Measurements from ENCODE around the gene DYNC2H1. TPM values are rescaled to one million over a fixed set of nuclear protein-coding genes. Genes with fewer than 3 reads are reported as not detected.

The DYNC2H1 gene
- polyA plus RNA-seq, 3 donors from 2014 or later, result 0.93 to 2.0 (median 1.0) TPM

DNA sequence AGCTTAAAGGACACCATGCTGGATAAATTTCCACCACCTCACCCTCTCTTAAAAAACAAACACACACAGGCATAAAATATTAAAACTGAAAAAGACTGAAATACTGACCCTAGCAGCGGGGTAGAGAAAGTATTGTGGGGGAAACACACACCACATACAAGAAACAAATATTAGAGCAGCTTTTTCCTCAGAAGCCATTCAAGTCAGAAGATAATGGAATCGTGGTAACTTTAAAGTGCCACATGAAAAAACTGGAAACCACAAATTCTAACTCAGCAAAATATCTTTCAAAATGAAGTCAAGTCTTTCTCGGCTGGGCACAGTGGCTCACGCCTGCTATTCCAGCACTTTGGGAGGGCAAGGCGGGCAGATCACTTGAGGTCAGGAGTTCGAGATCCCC, 223.2 kb downstream of the DYNC2H1 start:
- H3K36me3 Mint-ChIP-seq, result no peaks in the 10 kb centered on the region
- H3K4me3 Mint-ChIP-seq, result no peak overlapping the region
- H3K27ac Mint-ChIP-seq, result no peak overlapping the region
- no peak for DNase-seq
- peaks cover 0 to 4% (median 1%) of the 10 kb centered on the region in 3 donors for H3K27me3 Mint-ChIP-seq (ENCODE audit: low read depth in 3 of 3)
- no peaks in the 10 kb centered on the region for H3K9me3 Mint-ChIP-seq
- no peaks in the 10 kb centered on the region for H3K4me1 Mint-ChIP-seq

DNA sequence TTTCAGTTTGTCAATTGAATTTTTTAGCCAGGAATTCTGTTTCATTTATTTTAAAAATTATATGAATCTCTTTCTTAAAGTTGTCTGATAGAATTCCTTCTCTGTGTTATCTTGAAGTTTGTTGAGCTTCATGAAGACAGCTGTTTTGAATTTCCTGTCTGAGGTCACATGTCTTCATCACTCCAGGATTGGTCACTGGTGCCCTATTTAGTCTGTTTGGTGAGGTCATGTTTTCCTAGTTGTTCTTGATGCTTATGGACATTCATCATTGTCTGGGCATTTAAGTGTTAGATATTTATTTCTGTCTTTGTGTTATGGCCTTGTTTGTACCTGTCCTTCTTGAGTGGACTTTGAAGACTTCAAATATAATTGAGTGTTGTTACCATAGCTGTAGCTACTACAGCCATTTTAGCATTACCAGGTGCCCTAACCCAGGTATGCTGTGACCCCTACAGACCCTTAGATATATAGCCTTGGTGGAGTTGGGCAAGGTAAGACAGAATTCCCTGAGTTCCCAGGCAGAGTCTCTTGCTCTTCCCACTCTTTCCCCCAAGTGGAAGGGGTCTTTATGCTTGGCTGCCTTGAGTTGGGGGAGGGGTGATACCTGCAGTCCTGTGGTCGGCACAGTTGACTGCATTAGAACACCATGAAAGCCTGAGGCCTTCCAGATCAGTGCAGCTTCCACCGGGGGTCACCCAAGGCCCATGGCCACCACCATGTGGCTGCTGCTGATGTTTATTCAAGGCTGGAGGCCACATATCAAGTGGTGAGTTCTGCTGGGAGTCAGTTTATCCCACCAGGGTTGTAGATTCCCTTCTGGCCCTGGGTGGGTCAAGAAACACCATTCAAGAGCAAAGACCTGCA, 229.6 kb downstream of the DYNC2H1 start:
- Mint-ChIP-seq H3K36me3 (peaks cover 0 to 7% (median 0%) of the 10 kb centered on the region in 3 donors), H3K9me3 (peaks cover 0 to 3% (median 0%) of the 10 kb centered on the region in 6 donors), H3K4me1 (no peaks in the 10 kb centered on the region), H3K27me3 (ENCODE audit: low read depth in 3 of 3) (peaks cover 0 to 2% (median 2%) of the 10 kb centered on the region in 3 donors), H3K27ac (no peak overlapping the region), H3K4me3 (no peak overlapping the region)
- DNase-seq, result no peak

DNA sequence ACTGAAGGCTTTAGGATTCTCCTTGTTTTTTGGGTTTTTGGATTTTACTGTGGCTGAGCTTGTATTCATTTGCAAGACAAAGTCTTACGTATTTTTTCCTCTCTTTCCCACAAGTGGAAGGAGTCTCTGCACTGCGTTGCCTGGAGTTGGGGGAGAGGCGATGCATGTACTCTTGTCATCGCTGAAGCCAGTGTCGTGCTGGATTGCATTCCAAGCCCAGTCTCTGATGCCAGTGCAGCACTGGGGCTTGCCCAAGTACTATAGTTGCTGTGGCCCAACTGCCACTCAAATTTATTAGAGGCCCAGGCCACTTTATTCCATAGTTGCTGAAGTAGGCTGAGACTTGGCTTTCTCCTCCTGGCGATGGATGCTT, 230.2 kb downstream of the DYNC2H1 start:
- DNase-seq, result no peak
- H3K9me3 Mint-ChIP-seq, result peaks cover 0 to 3% (median 0%) of the 10 kb centered on the region in 6 donors
- peaks cover 0 to 7% (median 0%) of the 10 kb centered on the region in 3 donors for H3K36me3 Mint-ChIP-seq
- H3K27me3 Mint-ChIP-seq (ENCODE audit: low read depth in 3 of 3), result peaks cover 0 to 2% (median 2%) of the 10 kb centered on the region in 3 donors
- no peak overlapping the region for H3K27ac Mint-ChIP-seq
- no peak overlapping the region for H3K4me3 Mint-ChIP-seq
- H3K4me1 Mint-ChIP-seq, result no peaks in the 10 kb centered on the region

DNA sequence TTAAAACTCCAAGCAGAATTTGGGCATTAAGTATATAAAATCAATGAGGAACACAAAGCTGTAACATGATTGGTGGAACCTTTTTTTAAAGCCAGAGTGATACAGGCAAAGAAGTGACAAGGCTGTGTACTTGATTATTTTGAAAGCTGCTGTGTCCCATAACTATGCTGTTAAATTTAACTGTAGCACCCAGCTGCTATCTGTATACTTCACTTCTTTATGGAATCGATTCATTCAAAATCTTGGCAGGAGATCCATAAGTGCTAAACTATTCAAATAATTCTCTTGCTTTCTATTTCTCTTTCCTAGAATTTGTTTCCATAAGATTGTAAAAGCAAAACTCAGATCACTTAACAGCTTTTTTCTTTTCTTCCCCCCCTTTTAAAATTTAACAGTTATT, 231.7 kb downstream of the DYNC2H1 start:
- Mint-ChIP-seq H3K9me3 (peaks cover 0 to 3% (median 0%) of the 10 kb centered on the region in 6 donors), H3K27ac (no peak overlapping the region), H3K27me3 (ENCODE audit: low read depth in 3 of 3) (peaks cover 0 to 2% (median 2%) of the 10 kb centered on the region in 3 donors), H3K4me3 (no peak overlapping the region), H3K4me1 (no peaks in the 10 kb centered on the region), H3K36me3 (peaks cover 0 to 7% (median 0%) of the 10 kb centered on the region in 3 donors)
- no peak for DNase-seq

DNA sequence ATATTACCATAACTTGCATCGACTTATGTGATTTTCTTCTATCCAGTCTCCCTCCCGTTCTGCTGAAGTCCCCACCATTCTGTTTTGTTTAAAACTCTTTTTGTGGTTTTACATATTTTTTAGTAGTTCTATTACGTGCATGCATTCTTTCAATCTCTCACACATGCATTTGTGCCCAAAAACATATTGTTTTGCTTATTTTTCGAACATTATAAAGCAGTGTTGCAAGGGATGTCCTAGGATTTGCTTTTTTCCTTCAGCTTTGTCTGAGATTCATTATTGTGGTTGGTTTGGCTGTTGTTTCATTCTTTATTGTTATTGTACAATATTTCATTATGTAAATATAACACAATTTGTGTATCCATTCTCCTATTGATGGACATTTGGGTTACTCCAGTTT, 235.7 kb downstream of the DYNC2H1 start:
- no peak for DNase-seq
- Mint-ChIP-seq H3K9me3 (no peaks in the 10 kb centered on the region), H3K36me3 (peaks cover 0 to 2% (median 0%) of the 10 kb centered on the region in 3 donors), H3K4me3 (no peak overlapping the region), H3K4me1 (no peaks in the 10 kb centered on the region), H3K27me3 (ENCODE audit: low read depth in 3 of 3) (peaks cover 0 to 2% (median 0%) of the 10 kb centered on the region in 3 donors), H3K27ac (no peak overlapping the region)

DNA sequence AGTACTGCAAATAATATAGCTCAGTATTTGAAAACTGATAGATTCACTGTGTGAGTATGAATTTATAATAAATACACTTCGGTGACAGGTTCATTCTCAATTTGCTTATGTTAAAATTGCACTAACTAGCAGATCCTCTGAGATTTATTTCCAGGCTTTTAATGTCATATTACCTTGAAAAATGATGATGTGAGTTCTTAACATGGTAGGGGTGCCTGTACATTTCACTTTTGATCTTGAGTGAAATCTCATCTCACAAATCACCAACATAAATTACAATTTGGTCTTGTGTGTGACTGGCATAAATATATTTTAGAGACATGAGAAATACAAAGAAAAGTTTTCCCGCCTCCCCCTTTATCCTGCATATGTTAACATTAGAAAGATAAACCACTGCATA, 240.4 kb downstream of the DYNC2H1 start:
- H3K9me3 Mint-ChIP-seq, result peaks cover 0 to 4% (median 1%) of the 10 kb centered on the region in 6 donors
- no peaks in the 10 kb centered on the region for H3K4me1 Mint-ChIP-seq
- no peaks in the 10 kb centered on the region for H3K27me3 Mint-ChIP-seq (ENCODE audit: low read depth in 3 of 3)
- no peak overlapping the region for H3K27ac Mint-ChIP-seq
- no peak for DNase-seq
- H3K4me3 Mint-ChIP-seq, result no peak overlapping the region
- peaks cover 0 to 4% (median 0%) of the 10 kb centered on the region in 3 donors for H3K36me3 Mint-ChIP-seq

DNA sequence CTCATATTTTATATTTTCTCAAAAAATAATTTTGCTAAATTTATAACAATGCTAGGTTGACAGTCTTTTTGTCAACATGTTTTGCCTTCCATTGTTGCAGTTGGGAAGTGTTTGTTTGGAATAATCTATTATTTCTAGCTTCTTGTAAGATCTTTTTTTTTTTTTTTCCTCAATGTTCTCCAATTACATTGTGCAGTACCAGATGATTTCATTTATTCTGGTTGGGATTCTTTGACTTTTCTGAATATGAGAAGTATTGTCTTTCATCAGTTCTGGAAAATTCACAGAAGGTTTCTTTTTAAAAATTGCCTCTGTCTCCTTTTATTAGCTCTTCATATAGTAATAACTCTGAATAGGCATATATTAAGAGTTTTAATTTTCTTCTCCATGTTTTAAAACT, 245.4 kb downstream of the DYNC2H1 start:
- no peak for DNase-seq
- H3K27me3 Mint-ChIP-seq (ENCODE audit: low read depth in 3 of 3), result peaks cover 0 to 2% (median 0%) of the 10 kb centered on the region in 3 donors
- H3K36me3 Mint-ChIP-seq, result peaks cover 0 to 14% (median 5%) of the 10 kb centered on the region in 3 donors
- H3K4me3 Mint-ChIP-seq, result no peak overlapping the region
- peaks cover 0 to 6% (median 1%) of the 10 kb centered on the region in 6 donors for H3K9me3 Mint-ChIP-seq
- no peak overlapping the region for H3K27ac Mint-ChIP-seq
- H3K4me1 Mint-ChIP-seq, result no peaks in the 10 kb centered on the region

DNA sequence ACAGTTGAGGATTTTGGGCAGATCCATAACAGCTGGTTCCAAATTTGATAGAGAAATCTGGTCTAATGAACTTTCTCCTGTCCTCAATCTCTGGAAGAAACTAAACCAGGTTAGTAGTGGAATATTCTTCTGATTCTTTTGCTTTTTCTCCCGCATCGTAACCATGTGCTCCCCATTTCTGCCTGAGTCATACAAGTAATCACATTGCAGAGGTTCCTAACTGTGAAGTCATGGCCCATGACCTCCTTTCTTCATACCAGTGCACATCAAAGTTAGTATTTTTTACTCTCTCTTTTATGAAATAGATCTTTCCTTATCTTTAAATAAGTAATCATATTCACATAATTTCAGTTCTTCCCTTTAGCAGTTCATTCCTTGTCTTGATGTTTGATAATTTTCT, 249.0 kb downstream of the DYNC2H1 start:
- Mint-ChIP-seq H3K36me3 (peaks cover 0 to 18% (median 9%) of the 10 kb centered on the region in 3 donors), H3K27me3 (ENCODE audit: low read depth in 3 of 3) (peaks cover 0 to 2% (median 2%) of the 10 kb centered on the region in 3 donors), H3K4me1 (no peaks in the 10 kb centered on the region), H3K27ac (no peak overlapping the region), H3K9me3 (peaks cover 0 to 4% (median 0%) of the 10 kb centered on the region in 6 donors), H3K4me3 (no peak overlapping the region)
- no peak for DNase-seq

DNA sequence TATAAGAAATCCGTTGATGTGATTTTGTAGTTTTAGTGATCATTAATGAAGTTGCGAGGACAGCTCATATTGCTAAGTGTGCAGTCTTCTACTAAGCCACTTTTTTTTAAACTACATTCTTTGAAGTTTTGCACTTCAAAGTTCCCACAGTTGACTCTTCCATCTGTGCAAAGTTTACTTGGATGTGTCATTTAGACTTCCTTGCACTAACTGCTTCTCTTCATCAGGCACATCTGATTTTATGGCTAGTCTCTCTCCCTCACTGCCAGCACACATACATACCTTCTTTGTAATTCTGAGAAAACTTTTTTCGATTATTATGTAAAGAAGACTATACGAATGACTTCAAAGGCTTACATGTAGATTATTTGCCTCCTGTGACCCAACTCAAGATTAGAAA, 250.0 kb downstream of the DYNC2H1 start:
- Mint-ChIP-seq H3K9me3 (peaks cover 0 to 3% (median 0%) of the 10 kb centered on the region in 6 donors), H3K36me3 (peaks cover 0 to 18% (median 9%) of the 10 kb centered on the region in 3 donors), H3K4me3 (no peak overlapping the region), H3K27me3 (ENCODE audit: low read depth in 3 of 3) (peaks cover 0 to 2% (median 2%) of the 10 kb centered on the region in 3 donors), H3K27ac (no peak overlapping the region), H3K4me1 (no peaks in the 10 kb centered on the region)
- DNase-seq, result no peak

DNA sequence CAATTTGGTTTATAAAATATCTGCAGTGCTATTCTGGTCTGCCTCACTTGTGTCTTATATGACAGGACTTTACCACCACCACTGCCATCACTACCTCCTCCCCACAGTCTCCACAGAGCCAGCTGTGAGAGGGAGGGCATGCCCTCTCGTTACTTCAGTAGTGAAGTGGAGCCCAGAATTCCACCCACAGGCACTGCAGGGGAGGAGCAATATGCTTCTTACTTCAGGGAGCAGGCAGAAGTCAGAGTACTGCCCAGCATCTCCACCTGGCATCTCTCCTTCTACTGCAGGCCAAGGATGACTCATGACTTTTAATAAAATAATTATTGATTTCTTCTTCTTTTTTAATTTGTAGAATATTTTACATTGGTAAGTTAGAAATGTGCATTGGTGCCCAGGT, 255.5 kb downstream of the DYNC2H1 start:
- H3K36me3 Mint-ChIP-seq, result peaks cover 0 to 8% (median 4%) of the 10 kb centered on the region in 3 donors
- H3K4me3 Mint-ChIP-seq, result no peak overlapping the region
- H3K27ac Mint-ChIP-seq, result no peak overlapping the region
- no peak for DNase-seq
- no peaks in the 10 kb centered on the region for H3K4me1 Mint-ChIP-seq
- peaks cover 0 to 2% (median 1%) of the 10 kb centered on the region in 3 donors for H3K27me3 Mint-ChIP-seq (ENCODE audit: low read depth in 3 of 3)
- no peaks in the 10 kb centered on the region for H3K9me3 Mint-ChIP-seq

DNA sequence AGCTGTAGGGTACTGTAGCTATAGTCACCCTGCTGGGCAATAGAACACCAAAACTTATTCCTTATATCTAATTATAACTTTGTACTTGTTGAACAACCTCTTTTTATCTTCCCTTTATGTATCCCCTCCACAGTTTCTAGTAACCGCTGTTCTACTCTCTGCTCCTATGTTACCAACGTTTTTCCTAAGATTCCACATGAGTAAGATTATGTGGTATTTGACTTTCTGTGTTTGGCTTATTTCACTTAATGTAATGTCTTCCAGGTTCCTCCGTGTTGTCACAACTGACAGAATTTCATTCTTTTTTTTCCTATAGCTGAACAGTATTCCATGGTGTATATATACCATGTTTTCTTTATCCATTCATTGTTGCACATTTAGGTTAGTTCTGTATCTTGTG, 258.4 kb downstream of the DYNC2H1 start:
- no peak overlapping the region for H3K4me3 Mint-ChIP-seq
- H3K36me3 Mint-ChIP-seq, result no peaks in the 10 kb centered on the region
- H3K4me1 Mint-ChIP-seq, result no peaks in the 10 kb centered on the region
- no peak for DNase-seq
- peaks cover 0 to 7% (median 6%) of the 10 kb centered on the region in 6 donors for H3K9me3 Mint-ChIP-seq
- H3K27ac Mint-ChIP-seq, result no peak overlapping the region
- peaks cover 0 to 1% (median 0%) of the 10 kb centered on the region in 3 donors for H3K27me3 Mint-ChIP-seq (ENCODE audit: low read depth in 3 of 3)

DNA sequence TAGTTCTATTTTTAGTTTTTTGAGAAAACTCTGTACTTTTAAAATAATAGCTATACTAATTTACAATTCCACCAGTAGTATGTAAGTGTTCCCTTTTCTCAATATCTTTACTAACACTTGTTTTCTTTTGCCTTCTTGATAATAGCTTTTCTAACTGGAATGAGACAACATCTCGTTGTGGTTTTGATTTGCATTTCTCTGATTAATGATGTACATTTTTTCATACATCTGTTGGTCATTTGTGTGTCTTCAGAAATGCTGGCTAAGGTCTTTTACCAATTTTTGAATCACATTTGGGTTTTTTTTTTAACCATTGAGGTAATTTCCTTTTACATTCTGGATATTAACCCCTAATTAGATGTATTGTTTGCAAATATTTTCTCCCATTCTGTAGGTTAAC, 258.9 kb downstream of the DYNC2H1 start:
- Mint-ChIP-seq H3K9me3 (peaks cover 2 to 8% (median 7%) of the 10 kb centered on the region in 6 donors), H3K4me3 (no peak overlapping the region), H3K4me1 (no peaks in the 10 kb centered on the region), H3K27me3 (ENCODE audit: low read depth in 3 of 3) (peaks cover 0 to 1% (median 0%) of the 10 kb centered on the region in 3 donors), H3K27ac (no peak overlapping the region), H3K36me3 (no peaks in the 10 kb centered on the region)
- DNase-seq, result no peak

DNA sequence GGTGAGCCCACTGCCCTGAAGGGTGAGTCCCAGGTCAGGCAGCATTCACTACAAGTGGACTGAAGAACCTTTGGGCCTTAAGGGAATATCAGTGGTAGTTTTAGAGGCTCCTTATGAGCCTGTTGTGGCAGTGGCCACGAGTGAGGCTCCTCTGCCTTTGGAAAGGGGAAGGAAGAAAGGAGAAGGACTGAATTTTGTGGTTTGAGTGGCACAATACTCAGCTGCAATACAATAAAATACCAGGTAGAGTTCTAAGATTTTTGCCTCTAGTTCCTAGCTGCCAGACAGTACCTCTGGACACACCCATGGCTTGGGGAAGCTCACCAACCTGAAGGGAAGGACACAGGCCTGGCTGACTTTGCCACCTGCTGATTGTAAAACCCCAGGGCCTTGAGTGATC, 260.9 kb downstream of the DYNC2H1 start:
- no peak overlapping the region for H3K4me3 Mint-ChIP-seq
- no peak for DNase-seq
- peaks cover 0 to 1% (median 0%) of the 10 kb centered on the region in 3 donors for H3K27me3 Mint-ChIP-seq (ENCODE audit: low read depth in 3 of 3)
- peaks cover 6 to 24% (median 16%) of the 10 kb centered on the region in 6 donors for H3K9me3 Mint-ChIP-seq
- H3K4me1 Mint-ChIP-seq, result no peaks in the 10 kb centered on the region
- peaks cover 0 to 8% (median 4%) of the 10 kb centered on the region in 3 donors for H3K36me3 Mint-ChIP-seq
- no peak overlapping the region for H3K27ac Mint-ChIP-seq

DNA sequence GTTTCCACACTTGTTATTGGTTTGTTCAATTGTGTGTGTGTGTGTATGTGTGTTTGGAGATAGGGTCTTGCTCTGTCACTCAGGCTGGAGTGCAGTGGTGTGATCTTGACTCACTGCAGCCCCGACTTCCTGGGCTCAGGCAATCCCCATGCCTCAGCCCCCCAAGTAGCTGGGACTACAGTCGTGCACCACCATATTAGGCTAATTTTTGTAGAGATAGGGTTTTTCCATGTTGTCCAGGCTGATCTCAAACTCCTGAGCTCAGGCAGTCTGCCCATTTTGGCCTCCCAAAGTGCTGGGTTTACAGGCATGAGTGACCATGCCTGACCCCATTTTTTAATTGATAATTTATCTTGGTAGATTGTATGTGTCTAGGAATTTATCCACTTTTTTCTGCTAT, 263.7 kb downstream of the DYNC2H1 start:
- Mint-ChIP-seq H3K4me3 (no peak overlapping the region), H3K27me3 (ENCODE audit: low read depth in 3 of 3) (peaks cover 0 to 1% (median 0%) of the 10 kb centered on the region in 3 donors), H3K4me1 (no peaks in the 10 kb centered on the region), H3K9me3 (peaks cover 9 to 39% (median 24%) of the 10 kb centered on the region in 6 donors), H3K27ac (no peak overlapping the region), H3K36me3 (peaks cover 0 to 8% (median 4%) of the 10 kb centered on the region in 3 donors)
- DNase-seq, result no peak
